ENCODE results near the gene TCL1A. TPM values are rescaled to one million over a fixed set of nuclear protein-coding genes. Genes with fewer than 3 reads are reported as not detected.

The TCL1A gene
- total and polyA plus RNA-seq, 5 donors from 2014 or later: 0.44 to 12.5 (median 1.8) TPM

DNA sequence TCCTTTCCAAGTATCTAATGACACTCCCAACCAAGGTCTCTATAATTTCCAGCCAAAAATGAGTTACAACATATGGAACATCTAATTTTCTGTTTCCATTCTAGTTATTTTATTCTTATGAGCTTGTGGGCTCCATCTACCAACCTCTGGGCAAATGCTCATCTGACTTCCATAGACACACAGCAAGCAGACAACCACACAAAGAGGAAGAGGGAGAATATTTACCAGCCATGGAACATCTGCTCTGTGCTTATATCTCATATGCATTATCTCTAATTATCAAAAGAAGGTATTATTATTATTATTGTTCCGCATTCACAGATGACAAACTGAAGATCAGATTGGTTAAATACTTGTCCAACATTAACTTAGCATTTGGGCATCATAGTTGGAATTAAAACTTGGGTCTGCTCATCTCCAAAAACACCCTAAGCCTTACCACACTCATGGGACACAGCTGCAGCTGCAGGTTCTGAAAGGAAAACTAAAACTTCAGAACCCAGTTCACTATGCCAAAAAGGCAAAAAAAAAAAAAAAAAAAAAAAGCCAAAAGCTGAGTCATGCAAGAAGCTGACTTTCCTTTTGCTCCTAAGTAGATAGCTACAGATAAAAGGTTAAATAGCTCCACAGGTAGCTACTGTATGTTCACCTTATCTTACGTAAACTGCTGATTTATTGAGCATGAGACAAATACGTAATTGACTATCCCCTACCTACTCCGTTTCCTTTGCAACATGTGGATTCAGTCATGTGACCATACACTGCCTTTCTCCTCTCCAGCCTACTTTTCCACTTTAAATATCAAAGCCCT is 51.3 kb downstream of the TCL1A start:
- no peak overlapping the region for H3K4me3 Mint-ChIP-seq
- Histone ChIP-seq H3K27me3 (ENCODE audit: control insufficient read depth, insufficient read depth, low read length) (no peaks in the 10 kb centered on the region), H3K36me3 (ENCODE audit: control insufficient read depth, insufficient read depth, low read length) (no peaks in the 10 kb centered on the region), H3K27ac (ENCODE audit: insufficient read depth, low read length, poor library complexity, severe bottlenecking) (no peak overlapping the region), H3K9me3 (ENCODE audit: control insufficient read depth in 2 of 2, low read length in 2 of 2) (no peaks in the 10 kb centered on the region), H3K4me1 (ENCODE audit: control insufficient read depth, insufficient read depth, low read length, poor library complexity, severe bottlenecking) (no peaks in the 10 kb centered on the region), H3K4me3 (ENCODE audit: low read depth, low read length) (no peak overlapping the region)
- peaks cover 0 to 3% (median 0%) of the 10 kb centered on the region in 7 donors for H3K9me3 Mint-ChIP-seq
- H3K36me3 Mint-ChIP-seq: no peaks in the 10 kb centered on the region
- DNase-seq: peak in 1 of 3 donors; percentile 15
- peaks cover 0 to 3% (median 1%) of the 10 kb centered on the region in 4 donors for H3K4me1 Mint-ChIP-seq
- H3K27ac Mint-ChIP-seq: no peak overlapping the region
- no peak for ATAC-seq (ENCODE audit: low read depth in 2 of 2)
- H3K27me3 Mint-ChIP-seq: peaks cover 10% of the 10 kb centered on the region

DNA sequence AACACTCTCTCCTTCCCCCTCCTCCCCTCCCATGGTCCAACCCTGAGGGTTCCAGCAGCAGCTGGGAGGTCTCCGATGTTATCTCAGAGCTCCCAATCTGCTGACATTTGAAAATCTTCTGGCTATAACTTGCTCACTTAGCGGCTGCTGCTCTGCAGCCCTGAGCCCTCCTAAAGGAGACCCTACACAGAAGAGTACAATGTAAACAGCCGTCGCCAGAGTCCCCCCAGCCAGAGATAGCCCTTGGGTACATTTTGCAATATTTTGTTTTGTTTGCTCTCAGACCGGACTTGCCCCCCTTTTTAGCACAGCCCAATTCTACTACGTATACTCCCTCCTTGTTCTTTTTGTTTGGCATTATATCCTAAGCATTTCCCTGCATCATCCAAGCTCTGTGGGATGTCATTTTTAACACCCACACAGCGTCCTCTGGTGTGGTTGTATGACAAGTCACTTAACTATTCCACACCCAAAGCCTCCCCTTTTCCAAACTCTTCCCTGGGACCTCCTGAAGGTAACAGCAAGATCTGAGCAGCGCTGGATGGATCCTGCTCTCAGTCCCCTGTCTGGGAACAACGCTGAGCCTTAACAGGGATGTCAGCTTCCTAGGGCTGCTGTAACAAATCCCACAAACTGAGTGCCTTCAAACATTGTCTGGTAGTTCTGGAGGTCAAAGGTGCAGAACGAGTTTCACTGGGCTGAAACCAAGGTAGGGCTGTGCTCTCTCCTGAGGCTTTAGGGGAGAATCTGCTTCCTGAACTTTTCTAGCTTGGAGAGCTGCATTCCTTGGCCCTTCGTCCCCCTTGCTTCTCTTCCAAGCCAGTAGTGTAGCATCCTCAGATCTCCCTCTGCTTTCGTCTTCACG is 53.0 kb downstream of the TCL1A start:
- Mint-ChIP-seq H3K36me3 (no peaks in the 10 kb centered on the region), H3K27ac (no peak overlapping the region), H3K4me1 (peaks cover 0 to 3% (median 2%) of the 10 kb centered on the region in 4 donors), H3K27me3 (peaks cover 10% of the 10 kb centered on the region), H3K9me3 (peaks cover 0 to 3% (median 0%) of the 10 kb centered on the region in 7 donors), H3K4me3 (no peak overlapping the region)
- DNase-seq (no peak), ATAC-seq (ENCODE audit: low read depth in 2 of 2) (no peak)
- Histone ChIP-seq H3K9me3 (ENCODE audit: control insufficient read depth in 2 of 2, low read length in 2 of 2) (no peaks in the 10 kb centered on the region), H3K36me3 (ENCODE audit: control insufficient read depth, insufficient read depth, low read length) (no peaks in the 10 kb centered on the region), H3K27ac (ENCODE audit: insufficient read depth, low read length, poor library complexity, severe bottlenecking) (no peak overlapping the region), H3K27me3 (ENCODE audit: control insufficient read depth, insufficient read depth, low read length) (no peaks in the 10 kb centered on the region), H3K4me1 (ENCODE audit: control insufficient read depth, insufficient read depth, low read length, poor library complexity, severe bottlenecking) (no peaks in the 10 kb centered on the region), H3K4me3 (ENCODE audit: low read depth, low read length) (no peak overlapping the region)

DNA sequence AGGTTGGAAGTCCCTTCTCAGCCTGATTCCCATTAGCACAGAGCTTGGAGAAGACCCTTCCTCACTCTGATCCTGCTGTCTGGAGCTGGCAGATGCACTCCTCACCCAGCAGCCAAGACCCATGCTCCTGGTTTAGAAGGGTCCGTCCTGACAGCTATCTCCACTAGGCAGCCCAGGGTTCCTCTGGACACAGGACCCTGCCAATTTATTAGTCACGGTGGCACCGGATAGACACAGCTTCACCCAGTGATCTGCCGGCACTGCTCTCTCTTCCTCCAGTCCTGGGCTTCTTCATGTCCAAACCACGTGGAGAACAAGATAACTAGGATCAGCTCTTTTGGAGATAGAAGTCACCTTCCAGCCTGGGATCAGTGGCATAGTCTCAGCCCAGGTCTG is 53.9 kb downstream of the TCL1A start:
- Histone ChIP-seq H3K27ac (ENCODE audit: insufficient read depth, low read length, poor library complexity, severe bottlenecking) (no peak overlapping the region), H3K9me3 (ENCODE audit: control insufficient read depth in 2 of 2, low read length in 2 of 2) (no peaks in the 10 kb centered on the region), H3K4me3 (ENCODE audit: low read depth, low read length) (no peak overlapping the region), H3K4me1 (ENCODE audit: control insufficient read depth, insufficient read depth, low read length, poor library complexity, severe bottlenecking) (no peaks in the 10 kb centered on the region), H3K36me3 (ENCODE audit: control insufficient read depth, insufficient read depth, low read length) (no peaks in the 10 kb centered on the region), H3K27me3 (ENCODE audit: control insufficient read depth, insufficient read depth, low read length) (no peaks in the 10 kb centered on the region)
- no peak for DNase-seq
- peaks cover 0 to 3% (median 0%) of the 10 kb centered on the region in 7 donors for H3K9me3 Mint-ChIP-seq
- no peaks in the 10 kb centered on the region for H3K36me3 Mint-ChIP-seq
- peaks cover 0 to 4% (median 3%) of the 10 kb centered on the region in 4 donors for H3K4me1 Mint-ChIP-seq
- H3K4me3 Mint-ChIP-seq: no peak overlapping the region
- H3K27me3 Mint-ChIP-seq: peaks cover 10% of the 10 kb centered on the region
- ATAC-seq (ENCODE audit: low read depth in 2 of 2): no peak
- H3K27ac Mint-ChIP-seq: no peak overlapping the region

Other genes starting within 250 kb of the TCL1A start
- gene SYNE3, start 197.5 kb downstream of the TCL1A start, total RNA-seq: 71.7 TPM
- gene SYNE3, start 197.5 kb downstream of the TCL1A start, polyA plus RNA-seq: 1 to 10 TPM; 2.7 to 6.5 (median 4.1) TPM
- gene GLRX5, start 179.1 kb downstream of the TCL1A start, total RNA-seq: 18.1 TPM
- 10 to 100 TPM; 54.2 to 71.9 (median 56.6) TPM for gene GLRX5, start 179.1 kb downstream of the TCL1A start, polyA plus RNA-seq
- not detected for gene TCL1B, start 27.7 kb downstream of the TCL1A start, total RNA-seq
- not detected for gene TCL1B, start 27.7 kb downstream of the TCL1A start, polyA plus RNA-seq
- gene TUNAR, start 162.7 kb upstream of the TCL1A start, total RNA-seq: not detected
- not detected for gene TUNAR, start 162.7 kb upstream of the TCL1A start, polyA plus RNA-seq